HFF-Myc (cell line): Measurements from ENCODE around the gene MAST4.

ENCODE experiments used
- DNase-seq: peaks from one replicate; pipeline ENCODE4 v3.0.0-alpha.2; 2011; ENCODE audit warnings: low read depth; ENCODE audit errors: extremely low read depth
- H3K4me3 ChIP-seq: replicated peaks from 2 replicates; pipeline ENCODE4 v1.5.1; 2011; ENCODE audit warnings: low read depth, mild to moderate bottlenecking, control low read depth, low read length
- TF ChIP-seq, protein P1 (sequence below): IDR thresholded peaks from 2 replicates; pipeline ENCODE4 v1.5.1; 2012; ENCODE audit warnings: mild to moderate bottlenecking, low read depth, low read length, control low read depth; ENCODE audit errors: missing control alignments

Gene MAST4

DNA sequence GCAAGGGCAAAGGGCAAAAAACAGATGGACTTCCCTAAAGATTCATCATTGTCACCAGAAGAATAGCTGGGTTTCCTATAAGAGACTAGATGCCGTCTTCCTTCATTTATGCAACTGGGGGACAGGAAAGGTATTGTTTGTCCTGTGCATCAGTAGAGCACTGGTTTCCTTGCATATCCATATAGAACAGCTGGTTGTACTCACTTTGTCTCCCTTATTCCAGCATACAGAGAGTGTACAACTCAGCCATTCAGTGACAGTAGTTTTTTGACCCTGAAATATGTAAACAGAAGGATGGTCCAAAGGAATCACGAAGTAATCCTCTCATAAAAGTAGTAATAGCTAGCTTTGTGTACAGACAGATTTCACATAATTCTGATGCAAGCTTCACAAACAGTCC is 22.5 kb upstream of the MAST4 start:
- H3K4me3 ChIP-seq, result no peak overlapping the region
- DNase-seq, result no peak
- TF ChIP-seq, protein P1, sequence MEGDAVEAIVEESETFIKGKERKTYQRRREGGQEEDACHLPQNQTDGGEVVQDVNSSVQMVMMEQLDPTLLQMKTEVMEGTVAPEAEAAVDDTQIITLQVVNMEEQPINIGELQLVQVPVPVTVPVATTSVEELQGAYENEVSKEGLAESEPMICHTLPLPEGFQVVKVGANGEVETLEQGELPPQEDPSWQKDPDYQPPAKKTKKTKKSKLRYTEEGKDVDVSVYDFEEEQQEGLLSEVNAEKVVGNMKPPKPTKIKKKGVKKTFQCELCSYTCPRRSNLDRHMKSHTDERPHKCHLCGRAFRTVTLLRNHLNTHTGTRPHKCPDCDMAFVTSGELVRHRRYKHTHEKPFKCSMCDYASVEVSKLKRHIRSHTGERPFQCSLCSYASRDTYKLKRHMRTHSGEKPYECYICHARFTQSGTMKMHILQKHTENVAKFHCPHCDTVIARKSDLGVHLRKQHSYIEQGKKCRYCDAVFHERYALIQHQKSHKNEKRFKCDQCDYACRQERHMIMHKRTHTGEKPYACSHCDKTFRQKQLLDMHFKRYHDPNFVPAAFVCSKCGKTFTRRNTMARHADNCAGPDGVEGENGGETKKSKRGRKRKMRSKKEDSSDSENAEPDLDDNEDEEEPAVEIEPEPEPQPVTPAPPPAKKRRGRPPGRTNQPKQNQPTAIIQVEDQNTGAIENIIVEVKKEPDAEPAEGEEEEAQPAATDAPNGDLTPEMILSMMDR, result no peak

DNA sequence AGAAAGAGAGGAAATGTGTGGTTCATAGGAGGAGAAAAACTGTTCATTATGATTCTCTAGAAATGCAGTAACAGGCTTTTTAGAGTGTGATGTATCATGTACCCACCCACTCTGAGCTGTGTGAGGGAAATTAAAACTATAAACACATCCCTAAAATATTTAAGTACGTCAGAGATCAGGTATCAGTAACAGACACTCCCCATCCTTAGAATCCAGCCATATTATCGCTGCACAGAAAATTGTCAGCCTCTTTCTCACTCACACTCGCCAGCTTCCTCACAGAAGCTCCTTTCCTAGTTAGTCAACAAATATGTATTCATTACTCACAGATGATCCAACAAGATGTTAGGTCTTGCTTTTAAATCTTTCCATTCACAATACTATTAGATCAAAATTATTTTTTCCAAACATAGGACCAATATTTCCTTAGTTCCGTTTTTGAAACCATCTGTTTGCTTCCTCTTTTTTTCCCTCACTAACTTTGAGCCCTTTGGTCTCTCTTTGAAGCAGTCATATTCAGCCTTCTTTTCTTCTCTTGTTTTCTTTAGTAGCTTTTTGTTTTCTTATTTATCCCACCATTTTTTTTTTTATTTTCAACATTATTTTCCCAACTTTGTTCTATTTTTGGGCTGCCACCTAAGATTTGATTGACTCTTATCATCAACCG is 13.6 kb upstream of the MAST4 start:
- H3K4me3 ChIP-seq, result no peak overlapping the region
- DNase-seq, result no peak
- TF ChIP-seq, protein P1, result no peak

DNA sequence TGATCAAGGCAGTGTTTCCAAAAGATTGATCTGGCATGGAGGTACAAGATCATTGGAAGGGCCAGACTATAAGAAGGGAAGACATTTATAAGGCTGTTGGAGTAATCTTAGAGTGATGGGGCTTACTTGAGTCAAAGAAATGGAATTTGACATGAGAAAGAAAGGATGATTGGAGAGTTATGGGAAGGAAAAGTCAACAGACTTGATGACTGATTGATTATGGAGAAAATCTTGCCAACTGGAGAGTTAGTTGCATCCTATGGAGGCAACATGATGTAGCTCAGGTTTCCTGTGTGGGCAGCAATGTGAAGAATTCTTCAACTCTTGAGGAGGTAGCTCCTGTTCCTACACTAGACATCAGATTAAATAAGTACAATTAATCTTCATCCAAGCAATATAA is 10.9 kb upstream of the MAST4 start:
- TF ChIP-seq, protein P1, result no peak
- H3K4me3 ChIP-seq, result no peak overlapping the region
- DNase-seq, result no peak

DNA sequence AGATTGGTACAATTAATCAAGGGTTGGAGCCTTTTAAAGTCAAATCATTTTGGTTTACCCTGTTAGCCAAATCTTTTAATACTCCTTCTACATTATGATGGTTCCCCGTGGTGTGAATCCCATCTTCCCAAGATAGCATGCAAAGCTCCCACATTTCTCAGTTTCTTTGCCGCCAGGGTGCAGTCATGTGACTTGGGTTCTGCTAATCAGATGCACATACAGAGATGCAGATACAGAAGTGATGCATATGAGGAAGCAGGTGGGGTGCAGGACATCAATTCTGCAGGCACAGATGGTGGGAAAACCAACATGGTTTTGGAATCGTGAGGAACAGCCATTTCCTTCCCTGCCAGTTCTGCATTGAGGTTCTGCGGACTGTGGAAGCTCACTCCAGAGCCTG is 8.4 kb upstream of the MAST4 start:
- TF ChIP-seq, protein P1, result no peak
- DNase-seq, result no peak
- H3K4me3 ChIP-seq, result no peak overlapping the region

DNA sequence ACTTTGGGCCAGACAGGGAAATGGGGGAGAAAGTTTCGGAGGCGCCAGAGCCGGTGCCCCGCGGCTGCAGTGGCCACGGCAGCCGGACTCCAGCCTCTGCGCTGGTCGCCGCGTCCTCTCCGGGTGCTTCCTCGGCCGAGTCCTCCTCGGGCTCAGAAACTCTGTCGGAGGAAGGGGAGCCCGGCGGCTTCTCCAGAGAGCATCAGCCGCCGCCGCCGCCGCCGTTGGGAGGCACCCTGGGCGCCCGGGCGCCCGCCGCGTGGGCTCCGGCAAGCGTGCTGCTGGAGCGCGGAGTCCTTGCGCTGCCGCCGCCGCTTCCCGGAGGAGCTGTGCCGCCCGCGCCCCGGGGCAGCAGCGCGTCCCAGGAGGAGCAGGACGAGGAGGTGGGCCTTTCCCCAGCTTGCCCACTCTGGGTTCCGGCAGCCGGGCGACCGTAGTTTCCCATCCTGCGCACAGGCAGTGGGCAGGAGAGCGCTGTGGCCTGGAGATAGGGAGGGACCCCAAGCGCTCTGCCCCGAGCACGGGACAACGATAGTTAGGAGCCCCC is 516 bp downstream of the MAST4 start:
- peak overlapping the region; percentile 47 for H3K4me3 ChIP-seq
- no peak for DNase-seq
- TF ChIP-seq, protein P1, result no peak

DNA sequence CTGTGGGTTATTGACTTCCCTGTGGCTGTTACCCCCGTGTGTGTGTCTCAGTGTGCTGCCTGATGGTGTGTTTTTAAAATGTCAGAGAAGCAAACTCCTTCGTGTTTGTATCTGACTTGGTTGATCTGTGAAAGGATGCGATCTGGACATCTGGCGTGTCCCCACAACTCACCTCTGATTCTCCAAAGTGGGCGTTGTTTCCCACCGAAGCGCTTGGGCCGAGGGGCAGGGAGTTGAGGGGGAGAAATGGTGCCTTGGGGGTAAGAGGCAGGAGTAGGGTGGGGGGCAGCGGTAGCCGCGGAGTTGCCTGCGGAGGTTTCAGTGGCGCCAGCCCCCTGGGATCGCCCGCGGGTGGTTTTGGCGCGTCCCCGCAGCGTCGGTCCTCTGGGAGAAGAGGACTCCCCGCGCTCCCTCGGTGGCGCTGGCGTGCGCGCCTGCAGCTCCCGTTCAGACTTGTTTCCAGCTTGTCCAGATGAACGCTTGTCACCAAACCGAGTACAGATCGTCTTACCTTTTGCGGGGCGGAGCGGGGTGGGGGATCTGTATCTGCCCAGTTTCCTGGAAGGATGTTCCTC is 1.1 kb downstream of the MAST4 start:
- DNase-seq, result no peak
- H3K4me3 ChIP-seq, result peak overlapping the region; percentile 47
- TF ChIP-seq, protein P1, result no peak
